Measurements from ENCODE around the gene SORCS2. TPM values are rescaled to one million over a fixed set of nuclear protein-coding genes. Genes with fewer than 3 reads are reported as not detected.

The SORCS2 gene
- total and polyA plus RNA-seq, 2 donors (not counting 1 experiment from before 2014, with no cell fraction given), result not detected

DNA sequence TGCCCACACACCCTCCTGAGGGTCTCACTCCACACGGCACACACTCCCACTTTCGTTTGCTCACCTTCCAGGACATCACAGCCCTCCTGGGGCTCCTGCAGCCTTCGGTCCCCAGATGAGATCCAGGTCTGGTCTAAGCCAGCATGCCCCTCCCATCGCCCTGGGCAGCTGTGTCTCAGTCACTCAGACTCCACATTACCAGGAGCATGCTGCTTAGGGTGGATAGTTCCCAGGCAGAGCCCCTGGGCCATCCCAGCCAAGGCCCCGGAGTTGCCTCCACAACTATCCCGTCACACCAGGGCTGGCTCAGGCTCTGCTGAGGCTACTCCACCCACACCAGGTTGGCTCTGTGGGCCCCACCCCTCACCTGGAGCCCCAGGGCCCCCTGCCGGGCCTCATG, 292.8 kb downstream of the SORCS2 start:
- Mint-ChIP-seq H3K27ac (no peak overlapping the region), H3K4me1 (no peaks in the 10 kb centered on the region), H3K9me3 (ENCODE audit: insufficient read depth) (no peaks in the 10 kb centered on the region), H3K4me3 (no peak overlapping the region), H3K27me3 (peaks cover 8% of the 10 kb centered on the region)
- TF ChIP-seq EZH2 (IDR thresholded peaks at IDR 0.05; ENCODE audit: borderline replicate concordance, insufficient read depth, low read depth, low read length, poor library complexity, severe bottlenecking), result no peak
- TF ChIP-seq, protein P1, sequence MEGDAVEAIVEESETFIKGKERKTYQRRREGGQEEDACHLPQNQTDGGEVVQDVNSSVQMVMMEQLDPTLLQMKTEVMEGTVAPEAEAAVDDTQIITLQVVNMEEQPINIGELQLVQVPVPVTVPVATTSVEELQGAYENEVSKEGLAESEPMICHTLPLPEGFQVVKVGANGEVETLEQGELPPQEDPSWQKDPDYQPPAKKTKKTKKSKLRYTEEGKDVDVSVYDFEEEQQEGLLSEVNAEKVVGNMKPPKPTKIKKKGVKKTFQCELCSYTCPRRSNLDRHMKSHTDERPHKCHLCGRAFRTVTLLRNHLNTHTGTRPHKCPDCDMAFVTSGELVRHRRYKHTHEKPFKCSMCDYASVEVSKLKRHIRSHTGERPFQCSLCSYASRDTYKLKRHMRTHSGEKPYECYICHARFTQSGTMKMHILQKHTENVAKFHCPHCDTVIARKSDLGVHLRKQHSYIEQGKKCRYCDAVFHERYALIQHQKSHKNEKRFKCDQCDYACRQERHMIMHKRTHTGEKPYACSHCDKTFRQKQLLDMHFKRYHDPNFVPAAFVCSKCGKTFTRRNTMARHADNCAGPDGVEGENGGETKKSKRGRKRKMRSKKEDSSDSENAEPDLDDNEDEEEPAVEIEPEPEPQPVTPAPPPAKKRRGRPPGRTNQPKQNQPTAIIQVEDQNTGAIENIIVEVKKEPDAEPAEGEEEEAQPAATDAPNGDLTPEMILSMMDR (IDR thresholded peaks at IDR 0.05), result no peak
- WGBS (ENCODE audit: insufficient coverage), result 80% methylated on average over 6 of the region's 7 CpGs
- Histone ChIP-seq H3K27ac (ENCODE audit: low read length in 2 of 2) (no peak overlapping the region), H3K4me2 (replicated peaks; ENCODE audit: low read depth, low read length, poor library complexity, severe bottlenecking) (no peak overlapping the region), H3K27me3 (replicated peaks in 1 of 4; ENCODE audit: control extremely low read depth in 1 of 4, control insufficient read depth in 3 of 4, insufficient read depth in 4 of 4, low read length in 3 of 4) (no peaks in the 10 kb centered on the region), H3K4me3 (ENCODE audit: control extremely low read depth in 1 of 5, extremely low read depth in 1 of 5, insufficient read depth in 1 of 5, low read depth in 2 of 5, low read length in 4 of 5) (no peak overlapping the region), H3K79me2 (ENCODE audit: control insufficient read depth, insufficient read depth, low read length) (no peaks in the 10 kb centered on the region), H4K20me1 (ENCODE audit: control insufficient read depth, insufficient read depth, low read length, poor library complexity, severe bottlenecking) (no peaks in the 10 kb centered on the region), H2AFZ (ENCODE audit: insufficient read depth, low read depth, low read length, poor library complexity, severe bottlenecking) (no peak overlapping the region), H3K4me1 (ENCODE audit: control insufficient read depth in 2 of 2, insufficient read depth in 2 of 2, low read length in 2 of 2) (no peaks in the 10 kb centered on the region), H3K36me3 (replicated peaks in 1 of 2; ENCODE audit: control extremely low read depth in 1 of 2, control insufficient read depth in 1 of 2, extremely low read depth in 1 of 2, insufficient read depth in 2 of 2, low read length in 1 of 2) (no peaks in the 10 kb centered on the region), H3K9me3 (ENCODE audit: control extremely low read depth in 1 of 3, control insufficient read depth in 2 of 3, insufficient read depth in 1 of 3, low read length in 2 of 3) (no peaks in the 10 kb centered on the region), H3K9ac (ENCODE audit: low read length) (no peak overlapping the region)
- DNase-seq (no peak), ATAC-seq (ENCODE audit: low read depth) (no peak)
- intact Hi-C loops (cut with micrococcal nuclease), result no loop called here
- POLR2A ChIA-PET, result no interaction called here
- CTCF ChIA-PET, result no interaction called here

- Mint-ChIP-seq H3K4me3 (no peak overlapping the region), H3K27me3 (peaks cover 8% of the 10 kb centered on the region), H3K4me1 (no peaks in the 10 kb centered on the region), H3K9me3 (ENCODE audit: insufficient read depth) (no peaks in the 10 kb centered on the region), H3K27ac (no peak overlapping the region)
- Histone ChIP-seq H3K4me1 (ENCODE audit: control insufficient read depth in 2 of 2, insufficient read depth in 2 of 2, low read length in 2 of 2) (no peaks in the 10 kb centered on the region), H3K36me3 (replicated peaks in 1 of 2; ENCODE audit: control extremely low read depth in 1 of 2, control insufficient read depth in 1 of 2, extremely low read depth in 1 of 2, insufficient read depth in 2 of 2, low read length in 1 of 2) (no peaks in the 10 kb centered on the region), H3K4me2 (replicated peaks; ENCODE audit: low read depth, low read length, poor library complexity, severe bottlenecking) (no peak overlapping the region), H3K9ac (ENCODE audit: low read length) (no peak overlapping the region), H3K9me3 (ENCODE audit: control extremely low read depth in 1 of 3, control insufficient read depth in 2 of 3, insufficient read depth in 1 of 3, low read length in 2 of 3) (peaks cover 0 to 1% (median 0%) of the 10 kb centered on the region in 3 donors), H3K27ac (ENCODE audit: low read length in 2 of 2) (no peak overlapping the region), H3K4me3 (ENCODE audit: control extremely low read depth in 1 of 5, extremely low read depth in 1 of 5, insufficient read depth in 1 of 5, low read depth in 2 of 5, low read length in 4 of 5) (no peak overlapping the region), H2AFZ (ENCODE audit: insufficient read depth, low read depth, low read length, poor library complexity, severe bottlenecking) (no peak overlapping the region), H3K27me3 (replicated peaks in 1 of 4; ENCODE audit: control extremely low read depth in 1 of 4, control insufficient read depth in 3 of 4, insufficient read depth in 4 of 4, low read length in 3 of 4) (no peaks in the 10 kb centered on the region), H4K20me1 (ENCODE audit: control insufficient read depth, insufficient read depth, low read length, poor library complexity, severe bottlenecking) (no peaks in the 10 kb centered on the region), H3K79me2 (ENCODE audit: control insufficient read depth, insufficient read depth, low read length) (no peaks in the 10 kb centered on the region)
- WGBS (ENCODE audit: insufficient coverage), result 89% methylated on average over 11 of the region's 11 CpGs
- TF ChIP-seq, protein P1 (IDR thresholded peaks at IDR 0.05), result no peak
- TF ChIP-seq EZH2 (IDR thresholded peaks at IDR 0.05; ENCODE audit: borderline replicate concordance, insufficient read depth, low read depth, low read length, poor library complexity, severe bottlenecking), result no peak
- intact Hi-C loops (cut with micrococcal nuclease), result no loop called here
- ATAC-seq (ENCODE audit: low read depth), result no peak
- ChIA-PET POLR2A (no interaction called here), CTCF (no interaction called here)
- no peak for DNase-seq
Measured at GRCh38 chr4:7486101-7486500, 293.8 kb downstream of the SORCS2 start.
